ENCODE results near the gene COCH.
"Not testable (repeated sequence)": the region's sequence is repeated elsewhere in the genome, so short reads cannot be mapped to it uniquely, and the experiment has no call there.

COCH gene

DNA sequence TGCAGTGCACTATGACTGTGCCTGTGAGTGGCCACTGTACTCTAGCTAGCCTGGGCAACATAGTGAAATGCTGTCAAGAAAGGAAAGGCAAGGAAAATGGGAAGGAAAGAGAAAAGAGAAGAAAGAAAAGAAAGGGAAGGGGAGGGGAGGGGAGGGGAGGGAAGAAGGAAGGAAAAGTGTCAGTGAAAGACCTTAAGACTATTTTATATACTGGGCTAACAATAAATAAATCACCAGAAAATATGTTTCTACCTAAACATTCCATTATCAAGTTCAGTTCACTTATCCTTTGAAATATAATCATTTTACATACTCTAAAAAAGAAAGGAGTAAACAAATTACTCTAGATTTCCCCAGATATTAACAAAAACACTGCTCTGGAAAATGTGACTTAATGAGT is 22.1 kb downstream of the COCH start:
- TF ChIP-seq, protein P1, sequence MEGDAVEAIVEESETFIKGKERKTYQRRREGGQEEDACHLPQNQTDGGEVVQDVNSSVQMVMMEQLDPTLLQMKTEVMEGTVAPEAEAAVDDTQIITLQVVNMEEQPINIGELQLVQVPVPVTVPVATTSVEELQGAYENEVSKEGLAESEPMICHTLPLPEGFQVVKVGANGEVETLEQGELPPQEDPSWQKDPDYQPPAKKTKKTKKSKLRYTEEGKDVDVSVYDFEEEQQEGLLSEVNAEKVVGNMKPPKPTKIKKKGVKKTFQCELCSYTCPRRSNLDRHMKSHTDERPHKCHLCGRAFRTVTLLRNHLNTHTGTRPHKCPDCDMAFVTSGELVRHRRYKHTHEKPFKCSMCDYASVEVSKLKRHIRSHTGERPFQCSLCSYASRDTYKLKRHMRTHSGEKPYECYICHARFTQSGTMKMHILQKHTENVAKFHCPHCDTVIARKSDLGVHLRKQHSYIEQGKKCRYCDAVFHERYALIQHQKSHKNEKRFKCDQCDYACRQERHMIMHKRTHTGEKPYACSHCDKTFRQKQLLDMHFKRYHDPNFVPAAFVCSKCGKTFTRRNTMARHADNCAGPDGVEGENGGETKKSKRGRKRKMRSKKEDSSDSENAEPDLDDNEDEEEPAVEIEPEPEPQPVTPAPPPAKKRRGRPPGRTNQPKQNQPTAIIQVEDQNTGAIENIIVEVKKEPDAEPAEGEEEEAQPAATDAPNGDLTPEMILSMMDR (IDR thresholded peaks at IDR 0.05; ENCODE audit: low read depth, low read length): no peak
- no peak for DNase-seq (ENCODE audit: low read depth in 2 of 2)

DNA sequence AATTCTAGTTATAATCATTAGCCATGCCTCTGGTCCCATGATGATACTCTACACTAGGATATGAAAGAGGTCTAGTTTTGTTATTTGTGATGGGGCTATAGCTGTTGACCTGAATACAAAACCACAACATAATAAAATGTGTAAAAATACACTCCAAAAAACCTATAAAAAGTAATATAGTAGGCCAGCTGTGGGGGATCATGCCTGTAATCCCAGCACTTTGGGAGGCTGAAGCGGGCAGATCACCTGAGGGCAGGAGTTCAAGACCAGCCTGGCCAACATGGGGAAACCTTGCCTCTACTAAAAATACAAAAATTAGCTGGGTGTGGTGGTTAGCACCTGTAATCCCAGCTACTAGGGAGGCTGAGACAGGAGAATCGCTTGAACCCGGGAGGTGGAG is 22.8 kb downstream of the COCH start:
- not testable (repeated sequence) for DNase-seq (ENCODE audit: low read depth in 2 of 2); H3K4me3 ChIP-seq (replicated peaks in 1 of 2; ENCODE audit: low read depth in 2 of 2, low read length in 2 of 2)

More for the DNA sequence above, 22.1 kb downstream of the COCH start:
- H3K4me3 ChIP-seq (replicated peaks in 1 of 2; ENCODE audit: low read depth in 2 of 2, low read length in 2 of 2): no peak overlapping the region

DNA sequence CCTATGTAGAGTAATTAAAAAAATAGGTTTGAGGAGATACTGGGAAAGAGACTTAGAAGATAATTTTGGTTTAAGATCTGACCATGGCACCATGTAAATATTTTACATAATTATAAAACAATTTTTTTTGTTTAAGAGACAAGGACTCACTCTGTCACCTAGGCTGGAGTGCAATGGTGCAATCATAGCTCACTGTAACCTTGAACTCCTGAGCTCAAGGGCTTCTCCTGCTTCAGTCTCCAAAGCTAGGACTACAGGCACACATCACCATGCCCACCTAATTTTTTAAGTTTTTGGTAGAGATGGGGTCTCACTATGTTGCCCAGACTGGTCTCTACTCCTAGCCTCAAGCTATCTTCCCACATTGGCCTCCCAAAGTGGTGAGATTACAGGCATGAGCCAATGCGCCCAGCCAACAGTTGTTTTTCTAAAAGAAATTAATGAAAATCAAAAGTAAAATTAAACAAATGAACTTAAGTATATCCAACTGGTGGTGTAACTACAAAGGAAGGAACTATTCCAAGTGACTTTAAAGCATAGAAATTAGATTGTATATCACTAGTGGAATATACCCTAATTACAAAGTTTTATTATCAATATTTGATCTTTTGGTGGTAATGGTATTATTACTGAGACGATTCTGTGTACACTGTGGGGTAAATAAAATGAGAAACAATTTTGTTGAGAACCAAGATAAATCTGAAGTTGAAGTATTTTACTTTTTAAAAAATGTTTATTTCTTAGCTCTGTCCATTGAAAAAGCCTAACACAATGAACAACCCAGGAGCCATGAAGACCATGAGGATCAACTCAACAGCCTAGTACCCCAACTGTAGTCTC is 29.1 kb downstream of the COCH start:
- TF ChIP-seq, protein P1 (IDR thresholded peaks at IDR 0.05; ENCODE audit: low read depth, low read length): no peak
- DNase-seq (ENCODE audit: low read depth in 2 of 2): no peak
- no peak overlapping the region for H3K4me3 ChIP-seq (replicated peaks in 1 of 2; ENCODE audit: low read depth in 2 of 2, low read length in 2 of 2)

DNA sequence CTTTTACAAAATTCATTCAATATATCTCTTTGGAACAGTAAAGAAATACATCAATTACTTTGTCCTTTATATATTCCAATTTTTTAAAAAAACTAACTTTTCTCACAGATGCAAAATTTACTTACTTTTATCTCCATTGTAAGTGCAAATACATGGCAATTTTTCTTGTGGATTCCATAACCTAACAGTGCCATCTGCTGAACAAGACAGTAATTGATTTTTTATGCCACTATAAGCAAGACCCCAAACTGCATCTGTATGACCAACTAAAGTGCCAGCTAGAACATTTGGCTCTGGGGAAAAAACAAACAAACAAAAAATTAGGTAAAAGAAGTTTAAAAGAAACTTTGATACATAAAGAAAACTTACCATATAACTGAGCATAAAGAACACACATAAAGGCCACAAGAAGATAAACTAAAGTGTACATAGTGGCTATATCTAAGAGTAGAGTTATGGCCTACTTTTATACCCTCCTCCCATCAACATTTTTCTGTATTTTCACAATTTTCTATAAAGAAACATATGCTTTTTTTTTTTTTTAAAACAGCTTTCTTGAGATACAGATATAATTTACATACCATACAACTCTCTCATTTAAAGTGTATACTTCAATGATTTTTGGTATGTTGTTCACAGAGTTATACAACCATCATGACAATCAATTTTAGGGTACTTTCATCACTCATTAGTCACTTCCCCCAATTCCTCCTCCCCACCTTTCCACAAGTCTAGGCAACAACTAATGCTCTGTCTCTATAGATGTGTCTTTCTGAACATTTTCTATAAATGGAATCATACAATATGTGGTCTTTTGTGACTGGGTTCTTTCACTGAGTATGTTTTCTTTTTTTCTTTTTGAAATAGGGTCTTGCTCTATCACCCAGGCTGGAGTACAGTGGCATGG is 32.6 kb downstream of the COCH start:
- TF ChIP-seq, protein P1 (IDR thresholded peaks at IDR 0.05; ENCODE audit: low read depth, low read length): peak; percentile 24
- no peak overlapping the region for H3K4me3 ChIP-seq (replicated peaks in 1 of 2; ENCODE audit: low read depth in 2 of 2, low read length in 2 of 2)
- peak; percentile 43 to 52 for DNase-seq (ENCODE audit: low read depth in 2 of 2)

DNA sequence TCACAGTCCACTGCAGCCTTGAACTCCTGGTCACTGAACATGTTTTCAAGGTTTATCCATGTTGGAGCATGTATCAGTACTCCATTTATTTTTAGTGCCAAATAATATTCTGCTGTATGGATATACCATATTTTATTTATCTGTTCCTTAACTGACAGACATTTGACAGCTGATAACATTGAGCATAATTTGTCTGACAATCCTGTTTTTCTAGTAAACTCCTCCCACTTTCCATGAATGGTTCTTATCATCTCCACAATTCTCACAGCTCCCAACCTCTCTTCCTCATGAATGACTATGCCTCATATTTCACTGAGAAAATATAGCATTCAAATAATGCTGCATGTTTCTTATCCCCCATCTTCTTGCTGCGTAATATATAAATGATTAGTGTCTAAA is 33.3 kb downstream of the COCH start:
- TF ChIP-seq, protein P1 (IDR thresholded peaks at IDR 0.05; ENCODE audit: low read depth, low read length): no peak
- H3K4me3 ChIP-seq (replicated peaks in 1 of 2; ENCODE audit: low read depth in 2 of 2, low read length in 2 of 2): no peak overlapping the region
- no peak for DNase-seq (ENCODE audit: low read depth in 2 of 2)

DNA sequence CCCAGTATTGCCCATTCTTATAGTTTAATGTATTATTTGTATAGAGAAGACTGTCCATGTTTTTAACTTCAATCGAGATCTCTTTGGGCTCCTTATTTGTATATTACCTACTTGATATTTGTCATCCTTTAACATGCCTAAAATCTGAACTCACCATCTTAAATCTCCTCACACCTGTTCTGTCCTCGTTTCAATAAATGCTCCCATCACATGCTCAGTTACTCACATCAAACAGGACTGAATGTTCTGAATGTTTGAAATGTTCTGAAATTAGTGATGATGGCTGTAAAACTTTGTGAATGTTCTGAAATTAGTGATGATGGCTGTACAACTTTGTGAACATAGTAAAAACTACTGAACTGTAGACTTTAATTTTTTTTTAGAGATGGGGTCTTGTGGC is 34.5 kb downstream of the COCH start:
- no peak for DNase-seq (ENCODE audit: low read depth in 2 of 2)
- TF ChIP-seq, protein P1 (IDR thresholded peaks at IDR 0.05; ENCODE audit: low read depth, low read length): no peak
- H3K4me3 ChIP-seq (replicated peaks in 1 of 2; ENCODE audit: low read depth in 2 of 2, low read length in 2 of 2): no peak overlapping the region

DNA sequence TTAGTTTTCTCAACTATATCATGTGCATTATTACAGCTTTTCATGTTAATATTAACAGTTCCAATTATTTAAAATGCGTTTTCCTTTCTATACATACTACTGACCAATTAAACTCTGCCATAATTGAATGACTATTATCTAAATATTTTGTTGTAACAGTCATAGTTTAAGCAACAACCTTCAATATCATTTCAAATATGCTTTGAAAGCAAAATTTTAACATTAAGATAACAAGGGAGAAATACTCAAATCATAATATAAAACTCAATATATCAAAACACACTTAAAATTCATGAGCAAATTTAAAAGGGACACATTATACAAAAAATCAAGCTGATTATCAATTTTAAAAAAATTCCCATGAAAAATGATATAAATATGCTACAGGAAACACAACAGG is 40.5 kb downstream of the COCH start:
- DNase-seq (ENCODE audit: low read depth in 2 of 2): no peak
- TF ChIP-seq, protein P1 (IDR thresholded peaks at IDR 0.05; ENCODE audit: low read depth, low read length): no peak
- H3K4me3 ChIP-seq (replicated peaks in 1 of 2; ENCODE audit: low read depth in 2 of 2, low read length in 2 of 2): no peak overlapping the region

All from cardiac fibroblast (primary cell).